ENCODE results near the gene CCDC187. TPM values are rescaled to one million over a fixed set of nuclear protein-coding genes. Genes with fewer than 3 reads are reported as not detected.

The CCDC187 gene
- total and polyA plus RNA-seq, 5 experiments from 2014 or later: not detected

GRCh38 chr9:136303066-136303824, 649 bp downstream of the CCDC187 start:
- peaks cover 0 to 4% (median 0%) of the 10 kb centered on the region in 5 donors for H3K27me3 Mint-ChIP-seq
- no peaks in the 10 kb centered on the region for H3K36me3 Mint-ChIP-seq
- peak in 1 of 10 donors; percentile 5 for DNase-seq
- POLR2A ChIA-PET: no interaction called here
- peaks cover 0 to 7% (median 3%) of the 10 kb centered on the region in 4 donors for H3K4me1 Mint-ChIP-seq
- ATAC-seq: no peak
- H3K27ac Mint-ChIP-seq: no peak overlapping the region
- H3K4me3 Mint-ChIP-seq: no peak overlapping the region
- no peaks in the 10 kb centered on the region for H3K9me3 Mint-ChIP-seq

GRCh38 chr9:136302527-136302926, 1.4 kb downstream of the CCDC187 start:
- DNase-seq (no peak), ATAC-seq (no peak)
- Mint-ChIP-seq H3K36me3 (no peaks in the 10 kb centered on the region), H3K27me3 (peaks cover 0 to 4% (median 0%) of the 10 kb centered on the region in 5 donors), H3K9me3 (no peaks in the 10 kb centered on the region), H3K4me3 (no peak overlapping the region), H3K27ac (no peak overlapping the region), H3K4me1 (peaks cover 0 to 7% (median 4%) of the 10 kb centered on the region in 4 donors)
- POLR2A ChIA-PET: no interaction called here

GRCh38 chr9:136300866-136301265, 3.0 kb downstream of the CCDC187 start:
- Mint-ChIP-seq H3K9me3 (no peaks in the 10 kb centered on the region), H3K27ac (peak overlapping the region in 1 of 10 donors; percentile 8), H3K4me3 (no peak overlapping the region), H3K27me3 (no peaks in the 10 kb centered on the region), H3K36me3 (no peaks in the 10 kb centered on the region), H3K4me1 (peaks cover 0 to 2% (median under 1%) of the 10 kb centered on the region in 4 donors)
- DNase-seq (no peak), ATAC-seq (no peak)
- POLR2A ChIA-PET: no interaction called here

- H3K27me3 Mint-ChIP-seq: no peaks in the 10 kb centered on the region
- H3K4me3 Mint-ChIP-seq: no peak overlapping the region
- H3K36me3 Mint-ChIP-seq: no peaks in the 10 kb centered on the region
- no peaks in the 10 kb centered on the region for H3K9me3 Mint-ChIP-seq
- H3K27ac Mint-ChIP-seq: no peak overlapping the region
- ATAC-seq: no peak
- POLR2A ChIA-PET: no interaction called here
- H3K4me1 Mint-ChIP-seq: peaks cover 0 to 2% (median 0%) of the 10 kb centered on the region in 4 donors
- DNase-seq: no peak
Measured at GRCh38 chr9:136300016-136300545, 3.8 kb downstream of the CCDC187 start.

- H3K27ac Mint-ChIP-seq: no peak overlapping the region
- no peak for ATAC-seq
- POLR2A ChIA-PET: no interaction called here
Measured at GRCh38 chr9:136299541-136299940, 4.4 kb downstream of the CCDC187 start.

GRCh38 chr9:136299116-136299515, 4.8 kb downstream of the CCDC187 start:
- no peaks in the 10 kb centered on the region for H3K9me3 Mint-ChIP-seq
- no peak overlapping the region for H3K27ac Mint-ChIP-seq
- no peak overlapping the region for H3K4me3 Mint-ChIP-seq
- POLR2A ChIA-PET: no interaction called here
- DNase-seq (no peak), ATAC-seq (no peak)
- peaks cover 0 to 2% (median 0%) of the 10 kb centered on the region in 4 donors for H3K4me1 Mint-ChIP-seq
- no peaks in the 10 kb centered on the region for H3K36me3 Mint-ChIP-seq
- H3K27me3 Mint-ChIP-seq: no peaks in the 10 kb centered on the region

More at GRCh38 chr9:136299541-136299940, 4.4 kb downstream of the CCDC187 start:
- no peaks in the 10 kb centered on the region for H3K9me3 Mint-ChIP-seq
- H3K4me1 Mint-ChIP-seq: peaks cover 0 to 2% (median 0%) of the 10 kb centered on the region in 4 donors
- DNase-seq: no peak
- no peak overlapping the region for H3K4me3 Mint-ChIP-seq
- no peaks in the 10 kb centered on the region for H3K27me3 Mint-ChIP-seq
- H3K36me3 Mint-ChIP-seq: no peaks in the 10 kb centered on the region

- Mint-ChIP-seq H3K4me1 (peaks cover 0 to 2% (median 0%) of the 10 kb centered on the region in 4 donors), H3K36me3 (no peaks in the 10 kb centered on the region), H3K4me3 (no peak overlapping the region), H3K27me3 (no peaks in the 10 kb centered on the region), H3K27ac (no peak overlapping the region), H3K9me3 (no peaks in the 10 kb centered on the region)
- POLR2A ChIA-PET: no interaction called here
- no peak for DNase-seq
- ATAC-seq: no peak
Measured at GRCh38 chr9:136297766-136298735, 5.8 kb downstream of the CCDC187 start.

- POLR2A ChIA-PET: no interaction called here
- Mint-ChIP-seq H3K27me3 (no peaks in the 10 kb centered on the region), H3K4me1 (peaks cover 0 to 2% (median 0%) of the 10 kb centered on the region in 4 donors), H3K4me3 (no peak overlapping the region), H3K27ac (no peak overlapping the region), H3K9me3 (no peaks in the 10 kb centered on the region), H3K36me3 (no peaks in the 10 kb centered on the region)
- ATAC-seq: no peak
- DNase-seq: no peak
Measured at GRCh38 chr9:136297016-136297691, 6.7 kb downstream of the CCDC187 start.

GRCh38 chr9:136296434-136297015, 7.4 kb downstream of the CCDC187 start:
- H3K27ac Mint-ChIP-seq: no peak overlapping the region
- ATAC-seq (no peak), DNase-seq (no peak)
- no peaks in the 10 kb centered on the region for H3K9me3 Mint-ChIP-seq
- POLR2A ChIA-PET: no interaction called here
- no peaks in the 10 kb centered on the region for H3K27me3 Mint-ChIP-seq
- H3K4me3 Mint-ChIP-seq: no peak overlapping the region
- H3K4me1 Mint-ChIP-seq: peaks cover 0 to 2% (median 0%) of the 10 kb centered on the region in 4 donors
- no peaks in the 10 kb centered on the region for H3K36me3 Mint-ChIP-seq

- Mint-ChIP-seq H3K27ac (no peak overlapping the region), H3K4me1 (peaks cover 0 to 2% (median 0%) of the 10 kb centered on the region in 4 donors), H3K27me3 (no peaks in the 10 kb centered on the region), H3K9me3 (no peaks in the 10 kb centered on the region), H3K36me3 (no peaks in the 10 kb centered on the region), H3K4me3 (no peak overlapping the region)
- no peak for DNase-seq
- ATAC-seq: no peak
- POLR2A ChIA-PET: interaction anchor here (0.6 kb wide), 1 partner anchor 224 kb away, joined by 3 read pairs; no protein-coding TSS in a partner anchor
Measured at GRCh38 chr9:136295542-136296433, 8.1 kb downstream of the CCDC187 start.

- Mint-ChIP-seq H3K9me3 (no peaks in the 10 kb centered on the region), H3K27me3 (no peaks in the 10 kb centered on the region), H3K4me3 (no peak overlapping the region), H3K27ac (no peak overlapping the region), H3K36me3 (no peaks in the 10 kb centered on the region), H3K4me1 (peaks cover 0 to 2% (median 0%) of the 10 kb centered on the region in 4 donors)
- POLR2A ChIA-PET: no interaction called here
- no peak for DNase-seq
- ATAC-seq: no peak
Measured at GRCh38 chr9:136295055-136295454, 8.8 kb downstream of the CCDC187 start.

Measured in naive thymus-derived CD8-positive, alpha-beta T cell (primary cell).